ENCODE measurements around the gene TUBA1B.

- TF ChIP-seq CTCF (IDR thresholded peaks at IDR 0.05; ENCODE audit: extremely low read depth in 1 of 2, insufficient read depth in 1 of 2, low read depth in 1 of 2, low read length in 2 of 2) = no peak
- TF ChIP-seq EZH2 (IDR thresholded peaks at IDR 0.05; ENCODE audit: borderline replicate concordance, low read depth, low read length, severe bottlenecking) = no peak
- TF ChIP-seq FOS (IDR thresholded peaks at IDR 0.05; ENCODE audit: borderline replicate concordance, insufficient read depth, low read length) = no peak
- TF ChIP-seq MAX (IDR thresholded peaks at IDR 0.05; ENCODE audit: insufficient read depth, insufficient read length) = no peak
- TF ChIP-seq POLR2AphosphoS5 (IDR thresholded peaks at IDR 0.05; ENCODE audit: insufficient read depth, low read depth, low read length) = no peak
Measured at GRCh38 chr12:49147384-49147783, 16.2 kb upstream of the TUBA1B start.
